ENCODE measurements around the gene MTIF3.
A peak's percentile ranks its signal among the peaks of the same experiment; 100 is the strongest.
"Not testable (repeated sequence)": the region's sequence is repeated elsewhere in the genome, so short reads cannot be mapped to it uniquely, and the experiment has no call there.

Gene MTIF3

GRCh38 chr13:27411341-27411740 lies 39.0 kb downstream of the MTIF3 start:
- H3K4me3 Mint-ChIP-seq: no peak overlapping the region
- DNase-seq: no peak
- no peaks in the 10 kb centered on the region for H3K36me3 Mint-ChIP-seq (ENCODE audit: low read depth)
- peaks cover 4% of the 10 kb centered on the region for H3K27me3 Mint-ChIP-seq
- H3K27ac Mint-ChIP-seq: no peak overlapping the region
- H3K4me1 Mint-ChIP-seq (ENCODE audit: low read depth): peaks cover 3% of the 10 kb centered on the region
- no peaks in the 10 kb centered on the region for H3K9me3 Mint-ChIP-seq

DNA sequence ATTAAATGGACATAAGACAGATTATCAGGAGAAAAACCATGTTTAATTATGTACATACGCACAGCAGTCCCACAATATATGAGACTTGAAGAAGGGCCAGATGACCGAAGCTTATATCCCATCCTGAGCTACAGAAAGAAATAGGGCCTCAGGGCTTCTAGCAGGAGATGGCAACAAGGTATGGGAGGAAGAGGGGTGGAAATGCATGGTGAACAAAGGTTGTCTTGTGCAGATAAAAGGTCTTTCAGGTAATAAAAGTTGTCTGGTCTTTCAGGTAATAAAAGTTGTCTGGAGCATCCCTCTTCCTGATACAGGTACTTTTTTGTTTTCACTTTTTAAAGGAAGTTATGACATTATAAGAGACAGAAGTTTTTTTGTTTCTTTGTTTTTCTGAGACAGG lies 41.4 kb downstream of the MTIF3 start:
- Mint-ChIP-seq H3K27me3 (peaks cover 8% of the 10 kb centered on the region), H3K4me1 (ENCODE audit: low read depth) (peaks cover 6% of the 10 kb centered on the region), H3K4me3 (no peak overlapping the region), H3K36me3 (ENCODE audit: low read depth) (no peaks in the 10 kb centered on the region), H3K9me3 (no peaks in the 10 kb centered on the region), H3K27ac (no peak overlapping the region)
- DNase-seq: no peak

GRCh38 chr13:27408074-27408473 lies 42.3 kb downstream of the MTIF3 start:
- no peak for DNase-seq
- Mint-ChIP-seq H3K27me3 (peaks cover 8% of the 10 kb centered on the region), H3K9me3 (no peaks in the 10 kb centered on the region), H3K4me3 (no peak overlapping the region), H3K27ac (no peak overlapping the region), H3K36me3 (ENCODE audit: low read depth) (no peaks in the 10 kb centered on the region), H3K4me1 (ENCODE audit: low read depth) (peaks cover 9% of the 10 kb centered on the region)

- no peak overlapping the region for H3K4me3 Mint-ChIP-seq
- H3K27me3 Mint-ChIP-seq: peaks cover 8% of the 10 kb centered on the region
- peaks cover 9% of the 10 kb centered on the region for H3K4me1 Mint-ChIP-seq (ENCODE audit: low read depth)
- no peaks in the 10 kb centered on the region for H3K36me3 Mint-ChIP-seq (ENCODE audit: low read depth)
- no peak overlapping the region for H3K27ac Mint-ChIP-seq
- H3K9me3 Mint-ChIP-seq: no peaks in the 10 kb centered on the region
- peak; percentile 43 for DNase-seq
These were observed 44.0 kb downstream of the MTIF3 start for GRCh38 chr13:27406178-27406939.

DNA sequence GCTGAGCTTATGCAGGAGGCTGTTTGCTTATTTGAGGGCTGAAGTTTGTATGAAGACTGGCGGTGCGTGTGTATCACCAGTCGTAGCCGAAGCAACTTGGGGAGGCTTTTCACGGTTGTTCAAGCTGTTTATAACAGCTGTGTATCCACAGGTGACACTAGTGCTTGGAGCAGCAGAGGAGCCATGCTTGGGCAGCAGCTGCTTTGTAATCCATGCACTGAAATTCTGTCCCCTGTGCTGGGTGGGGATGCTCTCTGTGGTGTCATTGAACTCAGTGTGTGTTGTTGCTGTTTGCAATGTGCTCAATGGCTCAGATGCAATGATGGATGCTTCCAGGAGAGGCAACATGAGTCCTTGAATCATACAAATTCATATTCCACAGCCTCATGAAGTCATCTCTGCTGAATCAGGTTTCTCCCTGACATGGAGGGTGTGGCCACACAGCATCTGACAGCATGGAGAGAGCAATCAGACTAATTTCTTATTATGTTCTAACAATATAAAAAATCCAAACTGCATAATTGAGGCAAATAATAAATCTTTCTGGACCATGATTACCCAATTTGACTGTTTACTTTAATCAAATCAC lies 44.7 kb downstream of the MTIF3 start:
- H3K4me1 Mint-ChIP-seq (ENCODE audit: low read depth): peaks cover 13% of the 10 kb centered on the region
- H3K9me3 Mint-ChIP-seq: no peaks in the 10 kb centered on the region
- no peak overlapping the region for H3K27ac Mint-ChIP-seq
- no peak for DNase-seq
- peaks cover 8% of the 10 kb centered on the region for H3K27me3 Mint-ChIP-seq
- H3K4me3 Mint-ChIP-seq: no peak overlapping the region
- no peaks in the 10 kb centered on the region for H3K36me3 Mint-ChIP-seq (ENCODE audit: low read depth)

GRCh38 chr13:27404680-27405079 lies 45.7 kb downstream of the MTIF3 start:
- Mint-ChIP-seq H3K27ac (no peak overlapping the region), H3K27me3 (peaks cover 4% of the 10 kb centered on the region), H3K36me3 (ENCODE audit: low read depth) (no peaks in the 10 kb centered on the region), H3K9me3 (no peaks in the 10 kb centered on the region), H3K4me3 (no peak overlapping the region), H3K4me1 (ENCODE audit: low read depth) (peaks cover 13% of the 10 kb centered on the region)
- no peak for DNase-seq

DNA sequence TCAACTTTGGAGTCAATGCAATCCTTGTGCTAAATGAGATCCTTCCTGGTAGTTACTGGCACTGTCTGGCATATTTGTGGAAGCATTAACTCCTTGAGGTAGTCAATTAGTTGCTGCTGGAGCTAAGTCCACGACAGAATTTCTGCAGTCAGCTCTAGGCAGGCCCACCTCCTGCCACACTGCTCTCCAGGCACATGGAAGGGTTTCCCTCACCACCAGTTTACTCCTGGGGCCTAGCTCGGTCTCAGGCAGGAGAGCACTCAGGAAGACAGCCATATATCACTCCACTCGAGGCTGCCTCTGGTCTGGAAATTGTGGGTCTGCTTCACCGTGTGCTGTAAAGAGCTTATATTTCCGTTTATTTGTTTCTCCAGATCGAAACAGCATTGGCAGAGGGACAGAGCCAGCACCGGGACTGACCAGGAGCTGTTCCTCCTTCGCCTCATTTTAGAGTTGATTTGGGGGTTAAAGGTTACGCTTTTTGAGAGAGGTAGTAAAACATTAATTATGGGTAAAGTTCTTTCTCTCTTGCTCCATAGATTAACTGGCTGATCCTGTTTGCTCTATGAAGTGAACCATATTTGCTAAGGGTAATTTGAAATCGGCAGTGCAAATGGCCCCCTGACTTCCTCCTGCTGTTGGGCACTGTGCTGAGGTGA lies 46.5 kb downstream of the MTIF3 start:
- no peak for DNase-seq
- H3K27ac Mint-ChIP-seq: no peak overlapping the region

GRCh38 chr13:27403203-27403678 lies 47.1 kb downstream of the MTIF3 start:
- H3K27me3 Mint-ChIP-seq: peaks cover 4% of the 10 kb centered on the region
- H3K4me3 Mint-ChIP-seq: no peak overlapping the region
- H3K27ac Mint-ChIP-seq: no peak overlapping the region
- peaks cover 13% of the 10 kb centered on the region for H3K4me1 Mint-ChIP-seq (ENCODE audit: low read depth)
- no peaks in the 10 kb centered on the region for H3K9me3 Mint-ChIP-seq
- no peaks in the 10 kb centered on the region for H3K36me3 Mint-ChIP-seq (ENCODE audit: low read depth)
- no peak for DNase-seq

More for the DNA sequence above, 46.5 kb downstream of the MTIF3 start:
- Mint-ChIP-seq H3K9me3 (no peaks in the 10 kb centered on the region), H3K4me1 (ENCODE audit: low read depth) (peaks cover 13% of the 10 kb centered on the region), H3K4me3 (no peak overlapping the region), H3K36me3 (ENCODE audit: low read depth) (no peaks in the 10 kb centered on the region), H3K27me3 (peaks cover 4% of the 10 kb centered on the region)

- DNase-seq: no peak
- peaks cover 9% of the 10 kb centered on the region for H3K4me1 Mint-ChIP-seq (ENCODE audit: low read depth)
- H3K9me3 Mint-ChIP-seq: no peaks in the 10 kb centered on the region
- no peaks in the 10 kb centered on the region for H3K36me3 Mint-ChIP-seq (ENCODE audit: low read depth)
- H3K27ac Mint-ChIP-seq: no peak overlapping the region
- no peak overlapping the region for H3K4me3 Mint-ChIP-seq
- peaks cover 4% of the 10 kb centered on the region for H3K27me3 Mint-ChIP-seq
These were observed 49.2 kb downstream of the MTIF3 start for GRCh38 chr13:27401210-27401609.

DNA sequence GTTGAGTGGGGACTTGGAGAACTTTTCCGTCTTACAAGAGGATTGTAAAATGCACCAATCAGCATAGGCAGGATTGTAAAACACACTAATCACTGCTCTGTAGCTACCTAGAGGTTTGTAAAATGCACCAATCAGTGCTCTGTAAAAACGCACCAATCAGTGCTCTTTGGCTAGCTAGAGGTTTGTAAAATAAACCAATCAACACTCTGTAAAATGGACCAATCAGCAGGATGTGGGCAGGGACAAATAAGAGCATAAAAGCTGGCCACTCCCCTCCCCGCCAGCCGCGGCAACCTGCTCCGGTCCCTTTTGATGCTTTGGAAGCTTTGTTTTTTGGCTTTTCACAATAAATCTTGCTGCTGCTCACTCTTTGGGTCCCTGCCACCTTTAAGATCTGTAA lies 50.0 kb downstream of the MTIF3 start:
- not testable (repeated sequence) for H3K27ac Mint-ChIP-seq; H3K27me3 Mint-ChIP-seq; H3K36me3 Mint-ChIP-seq (ENCODE audit: low read depth); H3K4me3 Mint-ChIP-seq; DNase-seq; H3K4me1 Mint-ChIP-seq (ENCODE audit: low read depth); H3K9me3 Mint-ChIP-seq

DNA sequence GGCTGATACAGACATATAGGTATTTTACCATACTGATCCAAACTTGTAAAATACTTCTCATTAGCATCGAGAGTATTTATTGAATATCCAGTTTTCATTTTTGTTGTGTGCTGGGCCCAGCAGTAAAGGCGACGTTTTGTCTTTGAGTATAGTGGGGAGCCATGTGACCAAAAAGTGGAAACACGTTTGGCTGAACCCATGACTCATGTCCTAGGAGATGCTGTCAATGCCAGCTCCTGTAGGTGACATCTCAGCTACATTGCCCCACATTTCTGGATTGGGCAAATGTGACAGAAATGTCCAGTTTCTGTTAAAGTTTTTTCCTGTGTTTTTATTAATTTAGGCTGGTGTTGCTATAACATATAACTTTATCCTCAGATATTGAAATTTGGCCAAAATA lies 52.0 kb downstream of the MTIF3 start:
- Mint-ChIP-seq H3K4me1 (ENCODE audit: low read depth) (peaks cover 6% of the 10 kb centered on the region), H3K27ac (no peak overlapping the region), H3K27me3 (no peaks in the 10 kb centered on the region), H3K9me3 (no peaks in the 10 kb centered on the region), H3K4me3 (no peak overlapping the region), H3K36me3 (ENCODE audit: low read depth) (no peaks in the 10 kb centered on the region)
- no peak for DNase-seq

- Mint-ChIP-seq H3K27ac (no peak overlapping the region), H3K36me3 (ENCODE audit: low read depth) (no peaks in the 10 kb centered on the region), H3K4me3 (no peak overlapping the region), H3K27me3 (no peaks in the 10 kb centered on the region), H3K4me1 (ENCODE audit: low read depth) (peaks cover 4% of the 10 kb centered on the region), H3K9me3 (no peaks in the 10 kb centered on the region)
- no peak for DNase-seq
These were observed 54.0 kb downstream of the MTIF3 start for GRCh38 chr13:27396252-27396846.

- H3K4me1 Mint-ChIP-seq (ENCODE audit: low read depth): no peaks in the 10 kb centered on the region
- no peaks in the 10 kb centered on the region for H3K36me3 Mint-ChIP-seq (ENCODE audit: low read depth)
- no peaks in the 10 kb centered on the region for H3K27me3 Mint-ChIP-seq
- H3K27ac Mint-ChIP-seq: no peak overlapping the region
- no peak for DNase-seq
- H3K4me3 Mint-ChIP-seq: no peak overlapping the region
- no peaks in the 10 kb centered on the region for H3K9me3 Mint-ChIP-seq
These were observed 55.3 kb downstream of the MTIF3 start for GRCh38 chr13:27395007-27395510.

GRCh38 chr13:27393101-27393500 lies 57.3 kb downstream of the MTIF3 start:
- DNase-seq: no peak
- H3K27ac Mint-ChIP-seq: no peak overlapping the region
- H3K27me3 Mint-ChIP-seq: no peaks in the 10 kb centered on the region
- H3K9me3 Mint-ChIP-seq: no peaks in the 10 kb centered on the region
- no peak overlapping the region for H3K4me3 Mint-ChIP-seq
- no peaks in the 10 kb centered on the region for H3K36me3 Mint-ChIP-seq (ENCODE audit: low read depth)
- H3K4me1 Mint-ChIP-seq (ENCODE audit: low read depth): no peaks in the 10 kb centered on the region

All from activated T-cell treated with anti-CD3 and anti-CD28 coated beads, Interleukin-2, amount 50 U/mL, for 24 hours (primary cell).